HG03439 (cell line): ENCODE data around the gene VWF.
"Not testable (repeated sequence)": the region's sequence is repeated elsewhere in the genome, so short reads cannot be mapped to it uniquely, and the experiment has no call there.

ENCODE experiments used
- ATAC-seq: cut with Tn5 transposase; IDR thresholded peaks from one replicate; pipeline ENCODE4 v1.9.1; 2021; ENCODE audit warnings: mild to moderate bottlenecking, moderate library complexity; ENCODE audit not compliant: unreplicated experiment

The VWF gene

DNA sequence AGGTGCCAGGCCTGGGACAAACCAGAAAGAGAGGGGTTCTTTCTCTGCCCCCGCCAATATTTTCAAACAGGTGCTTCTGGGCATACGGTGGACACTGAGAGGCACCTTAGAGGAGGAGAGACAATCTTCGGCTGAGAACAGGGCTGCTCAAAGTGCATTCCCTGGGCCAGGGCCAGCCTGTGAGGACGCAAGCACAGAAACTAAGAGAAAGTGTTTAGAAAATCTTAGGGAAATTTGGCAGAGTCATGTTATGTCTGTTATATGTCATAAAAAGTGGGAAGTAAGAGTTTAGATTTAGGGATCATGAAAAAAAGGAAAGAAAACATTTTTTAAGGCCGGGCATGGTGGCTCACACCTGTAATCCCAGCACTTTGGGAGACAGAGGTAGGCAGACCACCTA is 83.7 kb downstream of the VWF start:
- no peak for ATAC-seq

DNA sequence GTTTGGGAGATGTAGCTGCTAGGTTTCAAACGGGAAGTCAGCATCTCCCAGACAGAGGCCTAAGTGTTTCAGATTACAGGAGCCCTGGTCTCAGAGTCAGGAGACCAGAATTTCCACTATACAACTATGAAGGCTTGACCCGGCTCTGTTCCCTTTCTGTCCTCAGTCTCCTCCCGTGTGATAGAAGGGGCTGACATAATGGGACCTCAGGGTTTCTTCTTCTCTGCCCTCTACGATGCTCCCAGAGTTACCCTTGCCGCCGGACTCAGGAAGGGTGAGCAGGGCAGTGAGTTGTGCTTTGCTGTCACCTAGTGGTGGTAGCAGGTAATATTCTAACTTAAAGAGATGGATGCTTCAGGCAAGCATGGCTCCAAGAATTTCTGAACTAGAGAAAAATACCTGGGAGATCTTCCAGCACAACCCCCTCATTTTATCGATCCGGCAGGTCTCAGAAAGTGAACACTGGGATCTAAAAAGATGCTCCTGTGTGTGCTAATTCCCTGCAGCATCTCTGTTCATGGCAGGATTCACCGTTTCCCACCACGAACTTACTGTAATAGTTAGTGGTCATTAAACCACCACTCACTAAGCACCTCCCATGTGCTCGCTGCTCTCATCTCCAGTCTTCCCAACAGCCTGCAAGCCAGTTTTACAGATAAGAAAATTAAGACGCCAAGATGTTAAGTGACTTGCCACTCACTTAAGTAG is 84.4 kb downstream of the VWF start:
- ATAC-seq: no peak

GRCh38 chr12:6038160-6038559 is 86.3 kb downstream of the VWF start:
- peak; percentile 63 for ATAC-seq

GRCh38 chr12:6037459-6037858 is 87.0 kb downstream of the VWF start:
- ATAC-seq: no peak

- ATAC-seq: no peak
Measured at GRCh38 chr12:6036509-6036908, 88.0 kb downstream of the VWF start.

DNA sequence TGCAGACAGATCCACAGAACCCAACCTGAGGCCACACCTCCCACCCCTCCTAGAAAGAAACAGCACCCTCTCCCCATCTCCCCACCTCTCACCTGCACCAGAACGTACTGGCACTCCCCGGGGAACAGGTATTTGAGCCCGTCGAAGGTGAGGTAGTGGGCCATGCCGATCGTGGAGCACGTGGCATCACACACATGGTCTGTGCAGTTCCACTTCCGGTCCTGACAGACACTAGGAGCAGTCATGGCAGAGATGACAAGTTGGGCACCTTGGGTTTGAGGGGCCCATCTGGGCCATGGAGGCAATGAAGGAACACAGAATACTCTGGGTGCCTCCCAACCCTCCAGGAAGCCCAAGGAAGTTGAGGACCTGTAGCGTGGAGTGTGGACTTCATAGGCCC is 89.9 kb downstream of the VWF start:
- ATAC-seq: no peak

- ATAC-seq: no peak
Measured at GRCh38 chr12:6033546-6033945, 90.9 kb downstream of the VWF start.

DNA sequence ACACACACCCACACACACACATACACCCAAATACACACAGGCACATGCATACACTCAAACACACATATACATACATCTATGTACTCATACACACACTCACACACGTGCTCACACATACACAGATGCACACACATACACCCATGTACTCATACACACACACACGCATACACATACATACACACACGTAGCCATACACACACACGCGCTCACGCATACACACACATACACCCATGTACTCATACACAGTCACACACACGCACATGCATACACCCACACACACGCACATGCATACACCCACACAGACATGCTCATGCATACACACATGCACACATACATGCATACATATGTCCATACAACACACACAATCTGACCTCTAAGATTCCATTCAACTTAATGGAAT is 91.7 kb downstream of the VWF start:
- ATAC-seq: no peak

- no peak for ATAC-seq
Measured at GRCh38 chr12:6031001-6031400, 93.5 kb downstream of the VWF start.

- no peak for ATAC-seq
Measured at GRCh38 chr12:6030081-6030480, 94.4 kb downstream of the VWF start.

DNA sequence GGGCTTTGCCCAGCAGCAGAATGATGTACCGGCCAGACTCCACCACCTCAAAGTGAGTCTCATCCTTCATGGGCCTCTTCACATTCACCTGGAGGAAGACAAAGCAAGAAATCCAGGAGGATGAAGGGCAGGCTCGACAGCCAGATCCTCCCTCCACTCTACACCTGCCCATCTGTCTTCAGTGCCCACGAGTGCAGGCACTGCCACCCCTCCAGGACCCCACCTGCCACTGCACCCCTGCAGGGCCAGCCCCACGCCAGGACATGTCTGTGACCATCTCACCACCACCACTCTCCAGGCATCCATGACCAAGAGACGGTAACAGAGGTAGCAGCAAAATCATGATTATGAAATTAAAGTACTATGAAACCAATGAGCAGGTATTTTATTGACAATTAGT is 95.1 kb downstream of the VWF start:
- ATAC-seq: no peak

GRCh38 chr12:6026998-6027397 is 97.5 kb downstream of the VWF start:
- ATAC-seq: no peak

- ATAC-seq: not testable (repeated sequence)
Measured at GRCh38 chr12:6025703-6026298, 98.7 kb downstream of the VWF start.

GRCh38 chr12:6024066-6024465 is 100.4 kb downstream of the VWF start:
- ATAC-seq: not testable (repeated sequence)

GRCh38 chr12:6020930-6021329 is 103.5 kb downstream of the VWF start:
- ATAC-seq: no peak

DNA sequence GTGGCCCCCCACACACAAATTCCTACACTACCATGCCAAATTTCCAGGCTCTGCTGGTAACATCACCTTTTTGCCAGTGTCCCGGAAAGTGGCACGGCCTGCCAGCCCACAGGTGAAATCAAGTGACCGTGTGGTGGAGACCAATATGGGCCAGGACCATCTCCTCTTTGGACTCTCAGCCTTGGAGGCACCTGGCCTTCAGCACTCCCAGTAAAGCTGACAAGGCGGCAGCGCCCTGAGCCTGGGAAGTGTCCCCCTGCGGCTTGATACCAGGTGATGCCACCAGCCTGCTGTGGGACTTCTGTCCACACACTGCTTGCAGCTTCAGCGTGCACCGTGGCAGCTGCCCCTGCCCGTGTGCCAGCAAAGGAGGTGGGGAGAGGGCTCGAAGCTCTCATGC is 104.0 kb downstream of the VWF start:
- not testable (repeated sequence) for ATAC-seq

DNA sequence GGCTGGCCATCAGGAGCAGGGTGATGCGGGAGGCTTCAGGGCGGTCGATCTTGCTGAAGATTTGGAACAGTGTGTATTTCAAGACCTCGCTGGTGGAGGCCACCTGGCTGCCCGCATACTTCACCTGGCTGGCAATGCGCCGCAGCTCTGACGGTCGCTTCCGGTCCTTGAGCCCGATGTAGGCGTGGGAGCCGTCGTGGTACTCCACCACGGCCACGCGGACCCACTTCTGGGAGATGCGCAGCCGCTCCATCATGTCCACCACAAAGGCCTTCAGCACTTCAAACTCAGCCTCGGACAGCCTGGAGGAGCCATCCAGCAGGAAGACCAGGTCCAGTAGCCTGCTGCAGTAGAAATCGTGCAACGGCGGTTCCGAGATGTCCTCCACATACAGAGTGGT is 105.2 kb downstream of the VWF start:
- not testable (repeated sequence) for ATAC-seq

- no peak for ATAC-seq
Measured at GRCh38 chr12:6018265-6018664, 106.2 kb downstream of the VWF start.

DNA sequence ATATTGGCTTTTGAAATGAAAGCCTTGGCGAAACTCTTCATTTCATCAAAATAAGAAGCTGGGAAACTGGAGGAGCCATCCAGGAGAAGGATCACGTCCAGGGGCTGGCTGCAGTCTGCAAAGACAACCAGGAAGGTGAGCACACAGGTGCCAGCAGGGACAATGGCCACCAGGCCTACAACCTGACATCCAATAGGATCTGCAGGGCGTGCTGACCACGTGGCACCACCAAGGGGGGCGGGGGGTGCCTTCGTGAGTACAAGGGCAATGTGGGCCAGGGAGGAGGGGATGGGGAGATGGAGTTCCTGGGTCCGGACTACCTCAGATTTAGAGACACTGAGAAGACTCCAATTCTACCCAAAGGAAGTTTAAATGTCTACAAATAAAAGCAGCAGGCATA is 107.7 kb downstream of the VWF start:
- ATAC-seq: no peak

- ATAC-seq: not testable (repeated sequence)
Measured at GRCh38 chr12:6016004-6016403, 108.5 kb downstream of the VWF start.

DNA sequence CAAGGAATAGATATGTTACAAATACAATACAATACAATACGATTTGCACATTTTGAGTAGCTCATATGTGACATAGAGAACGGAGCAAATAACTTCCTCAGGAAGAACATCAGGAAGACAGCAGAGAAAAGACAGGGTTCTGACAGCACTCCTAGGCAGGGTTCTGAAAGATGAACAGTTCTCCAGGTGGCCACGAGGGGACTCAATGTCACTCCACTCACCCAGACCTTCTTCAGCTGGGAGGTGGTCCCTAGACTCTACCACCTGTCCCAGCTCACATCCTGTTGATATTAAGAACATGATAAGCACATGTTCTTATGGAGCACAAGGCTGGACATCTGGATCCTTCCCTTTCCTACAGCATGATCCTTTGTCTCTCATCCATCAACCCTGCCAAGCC is 109.2 kb downstream of the VWF start:
- not testable (repeated sequence) for ATAC-seq

DNA sequence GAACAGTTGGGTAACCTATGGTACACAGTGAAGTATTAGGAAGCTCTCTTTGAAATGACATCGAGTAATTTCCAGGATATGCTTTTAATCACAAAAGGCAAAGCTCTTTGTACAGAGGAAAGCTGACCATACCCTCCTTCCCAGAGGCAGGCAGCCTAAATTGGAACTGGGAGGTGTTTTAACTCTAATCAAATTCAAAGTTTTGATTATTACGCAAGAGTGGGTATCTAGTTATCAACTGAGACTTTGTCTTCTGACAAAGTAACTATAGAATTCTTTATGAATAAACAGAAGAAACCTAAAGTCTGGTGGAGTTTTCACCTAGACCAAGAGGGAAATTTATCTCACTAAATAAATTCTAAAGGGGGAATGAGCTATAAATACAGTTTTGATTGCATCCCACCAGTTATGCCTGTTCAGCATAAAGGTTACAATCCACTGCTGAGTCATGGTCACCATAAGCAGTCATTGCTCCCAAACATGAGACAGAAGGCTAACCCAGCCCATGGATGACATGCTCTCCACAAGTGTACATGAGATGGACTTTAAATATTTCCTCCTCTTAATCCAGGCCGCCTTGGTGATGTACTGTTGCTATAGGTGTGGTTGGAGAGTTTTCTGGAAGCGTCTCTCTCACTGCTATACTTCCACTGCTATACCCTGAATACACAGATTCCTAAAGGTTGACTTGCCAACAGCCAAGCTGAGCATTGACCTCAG is 113.7 kb downstream of the VWF start:
- not testable (repeated sequence) for ATAC-seq
